ENCODE data around the gene SLC38A3. TPM values are rescaled to one million over a fixed set of nuclear protein-coding genes. Genes with fewer than 3 reads are reported as not detected.

SLC38A3 gene
- total and polyA plus RNA-seq, 2 experiments from 2014 or later, result 0.28 to 1.3 TPM

DNA sequence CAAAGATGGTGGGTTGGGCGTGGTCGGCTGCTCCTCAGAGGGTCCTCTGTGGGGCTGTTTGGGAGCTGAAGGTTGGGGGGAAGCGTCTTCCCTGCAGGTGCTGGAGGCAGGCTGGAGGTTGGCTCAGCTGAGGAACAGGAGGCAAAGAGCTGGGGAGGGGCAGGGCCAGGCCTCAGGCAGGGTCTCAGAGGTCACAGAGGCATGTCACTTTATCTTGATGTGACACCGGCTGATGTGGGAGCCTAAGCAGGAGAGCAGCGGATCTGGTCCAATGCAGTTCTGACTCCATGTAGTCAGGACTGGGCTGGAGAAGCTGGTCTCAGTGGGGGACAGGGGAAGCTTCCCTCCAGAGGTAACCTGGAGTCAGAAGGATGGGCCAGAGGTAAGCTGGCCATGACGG lies 21.3 kb upstream of the SLC38A3 start (continued):
- TF ChIP-seq, protein P1, sequence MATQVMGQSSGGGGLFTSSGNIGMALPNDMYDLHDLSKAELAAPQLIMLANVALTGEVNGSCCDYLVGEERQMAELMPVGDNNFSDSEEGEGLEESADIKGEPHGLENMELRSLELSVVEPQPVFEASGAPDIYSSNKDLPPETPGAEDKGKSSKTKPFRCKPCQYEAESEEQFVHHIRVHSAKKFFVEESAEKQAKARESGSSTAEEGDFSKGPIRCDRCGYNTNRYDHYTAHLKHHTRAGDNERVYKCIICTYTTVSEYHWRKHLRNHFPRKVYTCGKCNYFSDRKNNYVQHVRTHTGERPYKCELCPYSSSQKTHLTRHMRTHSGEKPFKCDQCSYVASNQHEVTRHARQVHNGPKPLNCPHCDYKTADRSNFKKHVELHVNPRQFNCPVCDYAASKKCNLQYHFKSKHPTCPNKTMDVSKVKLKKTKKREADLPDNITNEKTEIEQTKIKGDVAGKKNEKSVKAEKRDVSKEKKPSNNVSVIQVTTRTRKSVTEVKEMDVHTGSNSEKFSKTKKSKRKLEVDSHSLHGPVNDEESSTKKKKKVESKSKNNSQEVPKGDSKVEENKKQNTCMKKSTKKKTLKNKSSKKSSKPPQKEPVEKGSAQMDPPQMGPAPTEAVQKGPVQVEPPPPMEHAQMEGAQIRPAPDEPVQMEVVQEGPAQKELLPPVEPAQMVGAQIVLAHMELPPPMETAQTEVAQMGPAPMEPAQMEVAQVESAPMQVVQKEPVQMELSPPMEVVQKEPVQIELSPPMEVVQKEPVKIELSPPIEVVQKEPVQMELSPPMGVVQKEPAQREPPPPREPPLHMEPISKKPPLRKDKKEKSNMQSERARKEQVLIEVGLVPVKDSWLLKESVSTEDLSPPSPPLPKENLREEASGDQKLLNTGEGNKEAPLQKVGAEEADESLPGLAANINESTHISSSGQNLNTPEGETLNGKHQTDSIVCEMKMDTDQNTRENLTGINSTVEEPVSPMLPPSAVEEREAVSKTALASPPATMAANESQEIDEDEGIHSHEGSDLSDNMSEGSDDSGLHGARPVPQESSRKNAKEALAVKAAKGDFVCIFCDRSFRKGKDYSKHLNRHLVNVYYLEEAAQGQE (IDR thresholded peaks at IDR 0.05; ENCODE audit: unreplicated experiment), result no peak

DNA sequence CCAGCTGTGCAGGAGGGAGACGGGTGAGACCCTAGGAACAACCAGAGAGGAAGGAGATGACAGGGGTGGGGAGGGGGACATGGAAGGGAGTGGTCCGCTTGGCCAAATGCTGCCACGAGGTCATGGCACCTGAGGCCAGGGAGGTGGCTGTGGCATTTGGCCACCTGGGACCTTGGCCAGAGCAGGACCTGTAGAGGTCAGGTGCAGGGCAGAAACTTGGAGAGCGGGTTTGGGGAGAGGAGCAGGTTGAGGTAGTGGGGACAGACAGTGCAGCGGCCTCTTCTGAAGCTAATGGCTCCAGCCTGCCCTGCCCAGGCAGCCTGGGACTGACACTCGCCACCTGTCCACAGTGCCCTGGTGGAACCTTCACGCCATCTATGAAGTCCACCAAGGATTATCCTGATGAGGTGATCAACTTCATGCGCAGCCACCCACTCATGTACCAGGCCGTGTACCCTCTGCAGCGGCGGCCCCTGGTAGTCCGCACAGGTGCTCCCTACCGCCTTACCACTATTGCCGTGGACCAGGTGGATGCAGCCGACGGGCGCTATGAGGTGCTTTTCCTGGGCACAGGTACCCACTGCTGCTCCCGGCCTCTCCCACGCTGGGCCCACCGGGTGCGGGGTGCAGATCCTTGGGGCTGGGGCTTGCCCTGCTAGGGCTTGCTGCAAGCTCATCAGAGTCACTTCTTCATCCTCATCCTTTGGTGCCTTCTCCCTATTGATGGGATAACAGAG lies 20.7 kb upstream of the SLC38A3 start:
- Mint-ChIP-seq H3K27ac (no peak overlapping the region), H3K4me3 (no peak overlapping the region), H3K27me3 (ENCODE audit: insufficient read depth, low read depth, poor library complexity) (peaks cover 9% of the 10 kb centered on the region), H3K9me3 (no peaks in the 10 kb centered on the region), H3K4me1 (peaks cover 8% of the 10 kb centered on the region; the same call in 2 of the 3 replicates), H3K36me3 (ENCODE audit: low read depth) (peaks cover 38% of the 10 kb centered on the region)
- Histone ChIP-seq H3F3A (replicated peaks; ENCODE audit: low read depth) (peaks cover 7% of the 10 kb centered on the region; the same call in 1 of the 2 replicates), H2AFZ (no peak overlapping the region), H3K36me3 (ENCODE audit: insufficient read depth) (no peaks in the 10 kb centered on the region; the same call in 1 of the 2 replicates), H3K79me2 (replicated peaks; ENCODE audit: insufficient read depth) (no peaks in the 10 kb centered on the region), H4K20me1 (replicated peaks; ENCODE audit: insufficient read depth) (peaks cover 5% of the 10 kb centered on the region; the same call in 1 of the 2 replicates), H3K9me2 (ENCODE audit: insufficient read depth) (no peaks in the 10 kb centered on the region), H3K4me3 (no peak overlapping the region), H3K27ac (ENCODE audit: low read depth) (no peak overlapping the region), H3K27me3 (ENCODE audit: insufficient read depth) (no peaks in the 10 kb centered on the region), H3K4me2 (no peak overlapping the region), H3K4me1 (ENCODE audit: insufficient read depth) (no peaks in the 10 kb centered on the region)
- DNase-seq (ENCODE audit: low spot score), result no peak
- ATAC-seq, result no peak
- no peak for TF ChIP-seq POLR2AphosphoS5 (IDR thresholded peaks at IDR 0.05; ENCODE audit: low read depth)
- TF ChIP-seq, protein P2, sequence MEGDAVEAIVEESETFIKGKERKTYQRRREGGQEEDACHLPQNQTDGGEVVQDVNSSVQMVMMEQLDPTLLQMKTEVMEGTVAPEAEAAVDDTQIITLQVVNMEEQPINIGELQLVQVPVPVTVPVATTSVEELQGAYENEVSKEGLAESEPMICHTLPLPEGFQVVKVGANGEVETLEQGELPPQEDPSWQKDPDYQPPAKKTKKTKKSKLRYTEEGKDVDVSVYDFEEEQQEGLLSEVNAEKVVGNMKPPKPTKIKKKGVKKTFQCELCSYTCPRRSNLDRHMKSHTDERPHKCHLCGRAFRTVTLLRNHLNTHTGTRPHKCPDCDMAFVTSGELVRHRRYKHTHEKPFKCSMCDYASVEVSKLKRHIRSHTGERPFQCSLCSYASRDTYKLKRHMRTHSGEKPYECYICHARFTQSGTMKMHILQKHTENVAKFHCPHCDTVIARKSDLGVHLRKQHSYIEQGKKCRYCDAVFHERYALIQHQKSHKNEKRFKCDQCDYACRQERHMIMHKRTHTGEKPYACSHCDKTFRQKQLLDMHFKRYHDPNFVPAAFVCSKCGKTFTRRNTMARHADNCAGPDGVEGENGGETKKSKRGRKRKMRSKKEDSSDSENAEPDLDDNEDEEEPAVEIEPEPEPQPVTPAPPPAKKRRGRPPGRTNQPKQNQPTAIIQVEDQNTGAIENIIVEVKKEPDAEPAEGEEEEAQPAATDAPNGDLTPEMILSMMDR (conservative IDR thresholded peaks at IDR 0.05; ENCODE audit: low read depth in 2 of 2), result no peak
- TF ChIP-seq CREB1 (CRISPR knock-in tag; IDR thresholded peaks at IDR 0.05; ENCODE audit: low read depth), result no peak
- TF ChIP-seq, protein P3, sequence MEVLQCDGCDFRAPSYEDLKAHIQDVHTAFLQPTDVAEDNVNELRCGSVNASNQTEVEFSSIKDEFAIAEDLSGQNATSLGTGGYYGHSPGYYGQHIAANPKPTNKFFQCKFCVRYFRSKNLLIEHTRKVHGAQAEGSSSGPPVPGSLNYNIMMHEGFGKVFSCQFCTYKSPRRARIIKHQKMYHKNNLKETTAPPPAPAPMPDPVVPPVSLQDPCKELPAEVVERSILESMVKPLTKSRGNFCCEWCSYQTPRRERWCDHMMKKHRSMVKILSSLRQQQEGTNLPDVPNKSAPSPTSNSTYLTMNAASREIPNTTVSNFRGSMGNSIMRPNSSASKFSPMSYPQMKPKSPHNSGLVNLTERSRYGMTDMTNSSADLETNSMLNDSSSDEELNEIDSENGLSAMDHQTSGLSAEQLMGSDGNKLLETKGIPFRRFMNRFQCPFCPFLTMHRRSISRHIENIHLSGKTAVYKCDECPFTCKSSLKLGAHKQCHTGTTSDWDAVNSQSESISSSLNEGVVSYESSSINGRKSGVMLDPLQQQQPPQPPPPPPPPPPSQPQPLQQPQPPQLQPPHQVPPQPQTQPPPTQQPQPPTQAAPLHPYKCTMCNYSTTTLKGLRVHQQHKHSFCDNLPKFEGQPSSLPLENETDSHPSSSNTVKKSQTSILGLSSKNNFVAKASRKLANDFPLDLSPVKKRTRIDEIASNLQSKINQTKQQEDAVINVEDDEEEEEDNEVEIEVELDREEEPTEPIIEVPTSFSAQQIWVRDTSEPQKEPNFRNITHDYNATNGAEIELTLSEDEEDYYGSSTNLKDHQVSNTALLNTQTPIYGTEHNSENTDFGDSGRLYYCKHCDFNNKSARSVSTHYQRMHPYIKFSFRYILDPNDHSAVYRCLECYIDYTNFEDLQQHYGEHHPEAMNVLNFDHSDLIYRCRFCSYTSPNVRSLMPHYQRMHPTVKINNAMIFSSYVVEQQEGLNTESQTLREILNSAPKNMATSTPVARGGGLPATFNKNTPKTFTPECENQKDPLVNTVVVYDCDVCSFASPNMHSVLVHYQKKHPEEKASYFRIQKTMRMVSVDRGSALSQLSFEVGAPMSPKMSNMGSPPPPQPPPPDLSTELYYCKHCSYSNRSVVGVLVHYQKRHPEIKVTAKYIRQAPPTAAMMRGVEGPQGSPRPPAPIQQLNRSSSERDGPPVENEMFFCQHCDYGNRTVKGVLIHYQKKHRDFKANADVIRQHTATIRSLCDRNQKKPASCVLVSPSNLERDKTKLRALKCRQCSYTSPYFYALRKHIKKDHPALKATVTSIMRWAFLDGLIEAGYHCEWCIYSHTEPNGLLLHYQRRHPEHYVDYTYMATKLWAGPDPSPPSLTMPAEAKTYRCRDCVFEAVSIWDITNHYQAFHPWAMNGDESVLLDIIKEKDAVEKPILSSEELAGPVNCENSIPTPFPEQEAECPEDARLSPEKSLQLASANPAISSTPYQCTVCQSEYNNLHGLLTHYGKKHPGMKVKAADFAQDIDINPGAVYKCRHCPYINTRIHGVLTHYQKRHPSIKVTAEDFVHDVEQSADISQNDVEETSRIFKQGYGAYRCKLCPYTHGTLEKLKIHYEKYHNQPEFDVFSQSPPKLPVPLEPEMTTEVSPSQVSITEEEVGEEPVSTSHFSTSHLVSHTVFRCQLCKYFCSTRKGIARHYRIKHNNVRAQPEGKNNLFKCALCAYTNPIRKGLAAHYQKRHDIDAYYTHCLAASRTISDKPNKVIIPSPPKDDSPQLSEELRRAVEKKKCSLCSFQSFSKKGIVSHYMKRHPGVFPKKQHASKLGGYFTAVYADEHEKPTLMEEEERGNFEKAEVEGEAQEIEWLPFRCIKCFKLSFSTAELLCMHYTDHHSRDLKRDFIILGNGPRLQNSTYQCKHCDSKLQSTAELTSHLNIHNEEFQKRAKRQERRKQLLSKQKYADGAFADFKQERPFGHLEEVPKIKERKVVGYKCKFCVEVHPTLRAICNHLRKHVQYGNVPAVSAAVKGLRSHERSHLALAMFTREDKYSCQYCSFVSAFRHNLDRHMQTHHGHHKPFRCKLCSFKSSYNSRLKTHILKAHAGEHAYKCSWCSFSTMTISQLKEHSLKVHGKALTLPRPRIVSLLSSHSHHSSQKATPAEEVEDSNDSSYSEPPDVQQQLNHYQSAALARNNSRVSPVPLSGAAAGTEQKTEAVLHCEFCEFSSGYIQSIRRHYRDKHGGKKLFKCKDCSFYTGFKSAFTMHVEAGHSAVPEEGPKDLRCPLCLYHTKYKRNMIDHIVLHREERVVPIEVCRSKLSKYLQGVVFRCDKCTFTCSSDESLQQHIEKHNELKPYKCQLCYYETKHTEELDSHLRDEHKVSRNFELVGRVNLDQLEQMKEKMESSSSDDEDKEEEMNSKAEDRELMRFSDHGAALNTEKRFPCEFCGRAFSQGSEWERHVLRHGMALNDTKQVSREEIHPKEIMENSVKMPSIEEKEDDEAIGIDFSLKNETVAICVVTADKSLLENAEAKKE (CRISPR knock-in tag; IDR thresholded peaks at IDR 0.05), result no peak
- TF ChIP-seq STAT1 (IDR thresholded peaks at IDR 0.05; ENCODE audit: unreplicated experiment), result no peak
- no peak for TF ChIP-seq ZNF331 (CRISPR knock-in tag; IDR thresholded peaks at IDR 0.05; ENCODE audit: low read depth)
- TF ChIP-seq, protein P4, sequence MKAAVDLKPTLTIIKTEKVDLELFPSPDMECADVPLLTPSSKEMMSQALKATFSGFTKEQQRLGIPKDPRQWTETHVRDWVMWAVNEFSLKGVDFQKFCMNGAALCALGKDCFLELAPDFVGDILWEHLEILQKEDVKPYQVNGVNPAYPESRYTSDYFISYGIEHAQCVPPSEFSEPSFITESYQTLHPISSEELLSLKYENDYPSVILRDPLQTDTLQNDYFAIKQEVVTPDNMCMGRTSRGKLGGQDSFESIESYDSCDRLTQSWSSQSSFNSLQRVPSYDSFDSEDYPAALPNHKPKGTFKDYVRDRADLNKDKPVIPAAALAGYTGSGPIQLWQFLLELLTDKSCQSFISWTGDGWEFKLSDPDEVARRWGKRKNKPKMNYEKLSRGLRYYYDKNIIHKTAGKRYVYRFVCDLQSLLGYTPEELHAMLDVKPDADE (IDR thresholded peaks at IDR 0.05), result no peak
- TF ChIP-seq ZNF114 (CRISPR knock-in tag; IDR thresholded peaks at IDR 0.05), result no peak
- no peak for TF ChIP-seq EZH2 (IDR thresholded peaks at IDR 0.05; ENCODE audit: low read depth, unreplicated experiment)

All from GM23338 (cell line).